ENCODE measurements around the gene SGMS1.
"Not testable (repeated sequence)": the region's sequence is repeated elsewhere in the genome, so short reads cannot be mapped to it uniquely, and the experiment has no call there.

DNA sequence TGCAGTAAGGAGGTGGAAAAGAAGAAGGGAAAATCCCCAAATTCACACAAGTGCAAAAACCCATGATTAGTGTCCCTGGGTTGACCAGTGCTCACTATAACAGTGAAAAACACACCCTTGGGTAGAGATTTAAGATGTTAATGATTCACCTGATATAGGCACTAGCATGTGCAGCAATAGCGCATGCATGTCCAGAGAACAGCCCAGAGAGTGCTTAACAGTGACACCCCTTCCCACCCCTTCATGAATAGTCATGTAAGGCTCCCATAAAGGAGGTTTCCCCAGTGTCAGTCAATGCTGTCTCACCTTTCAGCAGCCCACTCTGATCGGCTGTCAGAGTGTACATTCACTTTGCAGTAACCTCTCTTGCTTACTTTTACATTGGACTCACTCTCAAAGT, 47.9 kb upstream of the SGMS1 start:
- TF ChIP-seq, protein P1, sequence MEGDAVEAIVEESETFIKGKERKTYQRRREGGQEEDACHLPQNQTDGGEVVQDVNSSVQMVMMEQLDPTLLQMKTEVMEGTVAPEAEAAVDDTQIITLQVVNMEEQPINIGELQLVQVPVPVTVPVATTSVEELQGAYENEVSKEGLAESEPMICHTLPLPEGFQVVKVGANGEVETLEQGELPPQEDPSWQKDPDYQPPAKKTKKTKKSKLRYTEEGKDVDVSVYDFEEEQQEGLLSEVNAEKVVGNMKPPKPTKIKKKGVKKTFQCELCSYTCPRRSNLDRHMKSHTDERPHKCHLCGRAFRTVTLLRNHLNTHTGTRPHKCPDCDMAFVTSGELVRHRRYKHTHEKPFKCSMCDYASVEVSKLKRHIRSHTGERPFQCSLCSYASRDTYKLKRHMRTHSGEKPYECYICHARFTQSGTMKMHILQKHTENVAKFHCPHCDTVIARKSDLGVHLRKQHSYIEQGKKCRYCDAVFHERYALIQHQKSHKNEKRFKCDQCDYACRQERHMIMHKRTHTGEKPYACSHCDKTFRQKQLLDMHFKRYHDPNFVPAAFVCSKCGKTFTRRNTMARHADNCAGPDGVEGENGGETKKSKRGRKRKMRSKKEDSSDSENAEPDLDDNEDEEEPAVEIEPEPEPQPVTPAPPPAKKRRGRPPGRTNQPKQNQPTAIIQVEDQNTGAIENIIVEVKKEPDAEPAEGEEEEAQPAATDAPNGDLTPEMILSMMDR (conservative IDR thresholded peaks at IDR 0.05 in 1 of 2, IDR thresholded peaks at IDR 0.05 in 1 of 2; ENCODE audit: extremely low read depth in 1 of 2, insufficient read depth in 1 of 2, low read depth in 1 of 2, low read length in 2 of 2), result not testable (repeated sequence)
- not testable (repeated sequence) for TF ChIP-seq EZH2 (IDR thresholded peaks at IDR 0.05; ENCODE audit: borderline replicate concordance, low read length)

Data from mammary epithelial cell (primary cell).